Measurements from ENCODE around the gene GLDC. TPM values are rescaled to one million over a fixed set of nuclear protein-coding genes. Genes with fewer than 3 reads are reported as not detected.

Gene GLDC
- total and polyA plus RNA-seq, 9 donors = 0.07 to 4.3 (median 0.72) TPM; not detected in 2

GRCh38 chr9:6484210-6484609, 161.3 kb downstream of the GLDC start:
- 91 to 98% (median 94%) methylated on average over 2 of the region's 2 CpGs for WGBS, 3 donors
- Histone ChIP-seq H3K27me3 (no peaks in the 10 kb centered on the region), H3K36me3 (no peaks in the 10 kb centered on the region), H3K4me3 (no peak overlapping the region), H3K27ac (no peak overlapping the region), H3K9me3 (no peaks in the 10 kb centered on the region), H3K4me1 (ENCODE audit: insufficient read depth) (no peaks in the 10 kb centered on the region)
- TF ChIP-seq CTCF (IDR thresholded peaks at IDR 0.05) = no peak
- TF ChIP-seq EP300 (IDR thresholded peaks at IDR 0.05) = no peak
- TF ChIP-seq POLR2A (IDR thresholded peaks at IDR 0.05) = no peak
- intact Hi-C loops (cut with DNase I) = no loop called here
- DNase-seq = no peak

Small RNA genes lying within 50 kb of the gene (small RNA-seq; reads per million reads assigned to genes)
- not detected for gene RN7SL123P
- gene RN7SL25P = not detected

Other genes with a start within 250 kb of the GLDC start
- gene UHRF2, start 232.5 kb downstream of the GLDC start, total RNA-seq = 10 to 100 TPM; 37.3 to 63.3 (median 46.7) TPM
- gene UHRF2, start 232.5 kb downstream of the GLDC start, polyA plus RNA-seq = 10 to 100 TPM; 27.2 to 33.1 TPM
- 10 to 100 TPM; 25.1 to 35.6 (median 28.3) TPM for gene KDM4C, start 112.2 kb upstream of the GLDC start, total RNA-seq
- 10 to 100 TPM in 1 of 2 donors, 1 to 10 TPM in 1; 9.5 to 18.2 TPM for gene KDM4C, start 112.2 kb upstream of the GLDC start, polyA plus RNA-seq

All from ovary (tissue), 9 donors.